ENCODE measurements around the gene RASIP1. TPM values are rescaled to one million over a fixed set of nuclear protein-coding genes. Genes with fewer than 3 reads are reported as not detected.
A peak's percentile ranks its signal among the peaks of the same experiment; 100 is the strongest.
"Not testable (repeated sequence)": the region's sequence is repeated elsewhere in the genome, so short reads cannot be mapped to it uniquely, and the experiment has no call there.

RASIP1 gene
- total RNA-seq, 3 donors from 2014 or later, result 7.7 to 28.2 (median 10.7) TPM

- Histone ChIP-seq H3K27me3 (no peaks in the 10 kb centered on the region), H3K9me3 (no peaks in the 10 kb centered on the region), H3K36me3 (no peaks in the 10 kb centered on the region), H3K27ac (peak overlapping the region in 1 of 2 donors; percentile 34), H3K4me3 (no peak overlapping the region), H3K4me1 (peaks cover 9% of the 10 kb centered on the region in 2 donors)
- TF ChIP-seq CTCF (IDR thresholded peaks at IDR 0.05), result no peak
- TF ChIP-seq POLR2AphosphoS5 (IDR thresholded peaks at IDR 0.05), result no peak
- no peak for TF ChIP-seq POLR2A (IDR thresholded peaks at IDR 0.05)
- intact Hi-C loops (cut with DNase I; ENCODE audit: low total_unique reads), result no loop called here
- DNase-seq (ENCODE audit: low spot score in 2 of 2), result no peak
Measured at GRCh38 chr19:48718711-48719231, 21.6 kb downstream of the RASIP1 start.

GRCh38 chr19:48718106-48718505 is 22.3 kb downstream of the RASIP1 start:
- intact Hi-C loops (cut with DNase I; ENCODE audit: low total_unique reads); H3K9me3 ChIP-seq; H3K4me3 ChIP-seq; DNase-seq (ENCODE audit: low spot score in 2 of 2); H3K27ac ChIP-seq; H3K27me3 ChIP-seq; H3K36me3 ChIP-seq: not testable (repeated sequence)
- peaks cover 9 to 12% of the 10 kb centered on the region in 2 donors for H3K4me1 ChIP-seq

- no peaks in the 10 kb centered on the region for H3K9me3 ChIP-seq
- H3K27me3 ChIP-seq, result no peaks in the 10 kb centered on the region
- TF ChIP-seq POLR2AphosphoS5 (IDR thresholded peaks at IDR 0.05) (no peak), POLR2A (IDR thresholded peaks at IDR 0.05) (no peak), CTCF (IDR thresholded peaks at IDR 0.05) (no peak)
- no peak for DNase-seq (ENCODE audit: low spot score in 2 of 2)
- peak overlapping the region; percentile 13 to 56 (median 44) for H3K4me3 ChIP-seq
- peaks cover 9 to 15% of the 10 kb centered on the region in 2 donors for H3K4me1 ChIP-seq
- H3K36me3 ChIP-seq, result no peaks in the 10 kb centered on the region
- intact Hi-C loops (cut with DNase I; ENCODE audit: low total_unique reads), result no loop called here
- peak overlapping the region; percentile 55 to 74 for H3K27ac ChIP-seq
Measured at GRCh38 chr19:48716562-48717291, 23.7 kb downstream of the RASIP1 start.

- no peak for DNase-seq (ENCODE audit: low spot score in 2 of 2)
- Histone ChIP-seq H3K36me3 (no peaks in the 10 kb centered on the region), H3K27ac (peak overlapping the region; percentile 87 to 93), H3K27me3 (no peaks in the 10 kb centered on the region), H3K9me3 (peaks cover 0 to 2% of the 10 kb centered on the region in 2 donors), H3K4me3 (peak overlapping the region; percentile 49 to 82 (median 62)), H3K4me1 (peaks cover 9 to 15% of the 10 kb centered on the region in 2 donors)
- no peak for TF ChIP-seq CTCF (IDR thresholded peaks at IDR 0.05)
- no peak for TF ChIP-seq POLR2AphosphoS5 (IDR thresholded peaks at IDR 0.05)
- no peak for TF ChIP-seq POLR2A (IDR thresholded peaks at IDR 0.05)
- intact Hi-C loops (cut with DNase I; ENCODE audit: low total_unique reads), result no loop called here
Measured at GRCh38 chr19:48715681-48716171, 24.7 kb downstream of the RASIP1 start.

GRCh38 chr19:48714759-48715675 is 25.4 kb downstream of the RASIP1 start:
- H3K27me3 ChIP-seq, result no peaks in the 10 kb centered on the region
- DNase-seq (ENCODE audit: low spot score in 2 of 2), result no peak
- H3K4me1 ChIP-seq, result peaks cover 9 to 15% of the 10 kb centered on the region in 2 donors
- H3K4me3 ChIP-seq, result peak overlapping the region; percentile 49 to 82 (median 62)
- no peak for TF ChIP-seq POLR2AphosphoS5 (IDR thresholded peaks at IDR 0.05)
- TF ChIP-seq CTCF (IDR thresholded peaks at IDR 0.05), result no peak
- no peak for TF ChIP-seq POLR2A (IDR thresholded peaks at IDR 0.05)
- no peaks in the 10 kb centered on the region for H3K36me3 ChIP-seq
- H3K9me3 ChIP-seq, result peaks cover 0 to 2% of the 10 kb centered on the region in 2 donors
- intact Hi-C loops (cut with DNase I; ENCODE audit: low total_unique reads), result no loop called here
- peak overlapping the region; percentile 87 to 93 for H3K27ac ChIP-seq
